ENCODE measurements around the gene GBGT1.

Gene GBGT1

DNA sequence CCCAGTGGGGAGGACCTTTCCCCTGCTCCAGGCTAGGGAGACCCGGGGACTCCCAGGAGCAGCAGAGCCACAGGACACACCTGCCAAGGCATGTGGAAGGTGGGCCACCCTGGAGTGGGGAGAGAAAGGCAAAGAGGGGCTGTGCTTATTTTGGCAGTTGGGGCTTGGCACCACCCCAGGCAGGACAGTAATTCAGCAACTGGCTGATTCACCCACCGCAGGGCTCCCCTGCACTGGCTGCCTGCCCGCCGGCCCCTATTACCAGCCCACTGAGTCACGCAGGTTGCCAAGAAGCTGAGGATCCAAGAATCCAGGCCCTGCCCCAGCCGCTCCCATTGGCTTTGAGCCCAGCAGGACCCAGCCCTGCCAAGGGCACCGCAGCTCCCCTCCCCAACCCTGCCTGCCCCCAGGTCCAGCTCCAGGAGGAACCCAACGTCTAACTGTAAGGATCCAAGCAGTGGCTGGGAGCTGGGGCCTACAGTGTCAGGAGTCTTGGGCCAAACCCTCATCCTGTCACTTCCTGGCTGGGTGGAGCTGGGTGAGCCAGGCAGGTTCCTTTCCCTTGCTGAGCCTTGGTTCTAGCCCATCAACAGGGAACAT lies 28.5 kb downstream of the GBGT1 start:
- no peak for DNase-seq (ENCODE audit: low read depth, low spot score)
- H3K4me1 ChIP-seq (ENCODE audit: insufficient read depth, insufficient read length) = peaks cover 28% of the 10 kb centered on the region

DNA sequence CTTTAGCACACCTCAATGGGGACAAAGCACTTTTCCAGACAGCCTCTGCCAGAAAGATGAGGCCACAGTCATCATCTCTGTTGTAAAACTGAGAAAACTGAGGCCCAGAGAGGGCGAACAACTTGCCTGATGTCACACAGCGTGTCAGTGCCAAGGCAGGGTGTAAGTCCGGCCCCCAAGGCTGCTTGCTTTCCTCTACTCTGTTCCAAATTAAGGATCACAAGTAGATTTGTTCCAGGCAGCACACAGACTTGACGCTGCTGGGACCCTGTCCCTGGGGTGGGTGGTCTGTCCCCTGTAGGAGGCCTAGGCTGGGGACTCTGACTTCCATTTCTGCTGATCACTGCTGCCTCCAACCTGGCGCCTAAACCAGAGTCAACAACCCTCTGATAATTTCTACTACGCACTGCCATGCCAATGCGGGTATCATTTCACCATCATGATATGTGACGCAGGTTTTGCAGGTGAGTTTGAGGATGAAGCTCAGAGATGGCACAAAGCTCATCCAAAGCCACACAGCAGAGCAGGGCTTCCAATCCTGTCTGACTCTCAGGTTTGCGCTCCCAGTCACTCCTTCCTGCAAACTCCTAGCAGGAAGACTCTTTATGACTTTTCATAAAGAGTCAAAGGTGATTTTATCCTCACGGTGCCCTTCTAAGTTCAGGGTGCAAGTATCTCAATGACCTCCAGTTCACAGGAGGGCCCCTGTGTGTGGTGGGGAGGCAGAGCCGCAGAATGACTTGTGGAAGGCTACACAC lies 29.1 kb downstream of the GBGT1 start:
- H3K4me3 ChIP-seq (ENCODE audit: insufficient read length, low read depth) = no peak overlapping the region
- peaks cover 11% of the 10 kb centered on the region for H3K36me3 ChIP-seq (ENCODE audit: insufficient read depth, insufficient read length, low read length)
- no peak for DNase-seq (ENCODE audit: low read depth, low spot score)
- H3K9ac ChIP-seq (ENCODE audit: insufficient read length, low read depth) = no peak overlapping the region
- H3K4me1 ChIP-seq (ENCODE audit: insufficient read depth, insufficient read length) = peaks cover 26% of the 10 kb centered on the region
- no peaks in the 10 kb centered on the region for H3K9me3 ChIP-seq (ENCODE audit: insufficient read depth, low read length)
- H3K27me3 ChIP-seq (ENCODE audit: insufficient read depth, insufficient read length) = no peaks in the 10 kb centered on the region
- TF ChIP-seq ZNF274 (IDR thresholded peaks at IDR 0.05; ENCODE audit: low read depth, low read length) = no peak
- TF ChIP-seq SUZ12 (IDR thresholded peaks at IDR 0.05; ENCODE audit: extremely low read depth, insufficient read depth, insufficient read length) = no peak
- TF ChIP-seq YY1 (IDR thresholded peaks at IDR 0.05; ENCODE audit: insufficient read depth, insufficient read length) = no peak

More for the DNA sequence above, 28.5 kb downstream of the GBGT1 start:
- Histone ChIP-seq H3K9ac (ENCODE audit: insufficient read length, low read depth) (peak overlapping the region; percentile 21), H3K4me3 (ENCODE audit: insufficient read length, low read depth) (no peak overlapping the region), H3K27me3 (ENCODE audit: insufficient read depth, insufficient read length) (no peaks in the 10 kb centered on the region), H3K9me3 (ENCODE audit: insufficient read depth, low read length) (no peaks in the 10 kb centered on the region), H3K36me3 (ENCODE audit: insufficient read depth, insufficient read length, low read length) (peaks cover 14% of the 10 kb centered on the region)
- TF ChIP-seq ZNF274 (IDR thresholded peaks at IDR 0.05; ENCODE audit: low read depth, low read length) (no peak), YY1 (IDR thresholded peaks at IDR 0.05; ENCODE audit: insufficient read depth, insufficient read length) (no peak), SUZ12 (IDR thresholded peaks at IDR 0.05; ENCODE audit: extremely low read depth, insufficient read depth, insufficient read length) (no peak)

DNA sequence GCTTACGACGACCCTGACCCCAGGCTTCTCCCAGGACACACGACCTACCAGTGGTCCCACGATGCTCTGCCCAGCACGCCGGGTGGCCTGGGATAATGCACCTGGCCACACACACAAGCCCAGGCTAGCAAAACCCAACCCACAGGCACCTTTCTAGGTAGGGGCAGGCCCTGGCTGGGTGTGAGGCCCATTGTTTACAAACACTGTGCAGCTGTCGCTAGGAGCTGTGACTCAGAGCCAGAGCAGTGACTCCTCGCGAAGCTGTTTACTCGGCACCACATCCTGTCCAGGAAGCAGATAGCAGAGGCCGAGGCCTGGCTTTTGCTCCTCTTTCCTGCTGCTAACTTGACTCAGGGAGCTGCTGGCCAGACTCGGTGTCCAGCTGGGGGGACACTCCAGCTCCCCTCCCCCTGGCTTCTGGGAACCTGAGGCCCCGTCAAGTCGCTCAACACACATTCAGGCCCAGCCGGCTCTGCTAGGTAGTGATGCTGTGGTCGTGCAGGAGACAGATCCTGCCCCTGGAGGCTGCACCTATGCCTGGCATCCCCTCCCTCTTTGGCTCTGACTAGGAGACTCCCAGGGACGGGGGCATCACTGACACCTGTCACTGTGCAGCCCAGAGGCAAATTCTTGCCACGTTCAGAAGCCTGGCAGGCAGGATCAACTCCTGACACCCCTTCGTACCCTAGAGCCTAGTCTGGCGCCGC lies 29.9 kb downstream of the GBGT1 start:
- H3K4me1 ChIP-seq (ENCODE audit: insufficient read depth, insufficient read length) = peaks cover 26% of the 10 kb centered on the region
- TF ChIP-seq YY1 (IDR thresholded peaks at IDR 0.05; ENCODE audit: insufficient read depth, insufficient read length) (no peak), SUZ12 (IDR thresholded peaks at IDR 0.05; ENCODE audit: extremely low read depth, insufficient read depth, insufficient read length) (no peak), ZNF274 (IDR thresholded peaks at IDR 0.05; ENCODE audit: low read depth, low read length) (no peak)
- DNase-seq (ENCODE audit: low read depth, low spot score) = peak; percentile 68
- no peaks in the 10 kb centered on the region for H3K27me3 ChIP-seq (ENCODE audit: insufficient read depth, insufficient read length)
- no peak overlapping the region for H3K4me3 ChIP-seq (ENCODE audit: insufficient read length, low read depth)
- H3K9me3 ChIP-seq (ENCODE audit: insufficient read depth, low read length) = no peaks in the 10 kb centered on the region
- peak overlapping the region; percentile 70 for H3K9ac ChIP-seq (ENCODE audit: insufficient read length, low read depth)
- H3K36me3 ChIP-seq (ENCODE audit: insufficient read depth, insufficient read length, low read length) = peaks cover 9% of the 10 kb centered on the region

DNA sequence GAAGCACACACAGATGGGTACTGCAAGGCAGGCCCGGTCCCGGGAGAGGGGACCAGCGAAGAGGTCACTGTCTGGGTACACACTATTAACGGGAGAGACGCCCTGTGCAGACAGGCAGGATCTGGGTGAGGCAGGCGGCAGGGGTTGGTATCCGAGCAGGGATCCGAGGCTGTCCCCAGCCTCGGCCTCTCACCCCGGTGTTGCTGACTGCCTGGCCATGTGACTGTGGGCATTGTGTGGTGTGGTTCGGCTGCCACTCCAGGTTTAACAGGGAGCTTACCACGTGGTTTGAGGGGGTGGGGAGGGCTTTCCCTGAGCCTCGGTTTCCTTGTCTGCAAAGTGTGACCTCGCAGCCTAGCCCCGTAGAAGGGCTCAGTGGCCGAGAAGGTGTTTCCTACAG lies 31.5 kb downstream of the GBGT1 start:
- TF ChIP-seq YY1 (IDR thresholded peaks at IDR 0.05; ENCODE audit: insufficient read depth, insufficient read length) (no peak), ZNF274 (IDR thresholded peaks at IDR 0.05; ENCODE audit: low read depth, low read length) (no peak), SUZ12 (IDR thresholded peaks at IDR 0.05; ENCODE audit: extremely low read depth, insufficient read depth, insufficient read length) (no peak)
- Histone ChIP-seq H3K9ac (ENCODE audit: insufficient read length, low read depth) (peak overlapping the region; percentile 34), H3K9me3 (ENCODE audit: insufficient read depth, low read length) (no peaks in the 10 kb centered on the region), H3K4me1 (ENCODE audit: insufficient read depth, insufficient read length) (peaks cover 24% of the 10 kb centered on the region), H3K36me3 (ENCODE audit: insufficient read depth, insufficient read length, low read length) (peaks cover 11% of the 10 kb centered on the region), H3K4me3 (ENCODE audit: insufficient read length, low read depth) (no peak overlapping the region), H3K27me3 (ENCODE audit: insufficient read depth, insufficient read length) (no peaks in the 10 kb centered on the region)
- no peak for DNase-seq (ENCODE audit: low read depth, low spot score)

DNA sequence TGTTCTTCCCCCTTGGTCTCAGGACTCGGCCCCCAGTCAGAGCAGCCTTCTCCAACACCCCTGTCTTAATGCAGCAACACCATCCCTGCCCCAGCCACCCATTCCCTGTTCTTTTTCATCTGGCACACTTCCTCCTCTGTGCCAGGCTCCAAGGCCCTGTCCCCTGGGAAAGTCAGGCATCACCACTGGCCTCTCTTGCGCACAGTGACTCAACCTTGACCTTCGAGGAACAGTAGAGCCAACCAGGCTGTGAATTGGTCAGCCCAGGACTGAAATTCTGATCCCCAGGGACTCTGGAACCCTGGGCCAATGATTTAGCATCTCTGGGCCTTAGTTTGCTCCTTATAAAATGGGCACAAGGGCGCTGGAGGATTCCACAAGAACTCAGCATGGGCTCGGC lies 32.2 kb downstream of the GBGT1 start:
- TF ChIP-seq YY1 (IDR thresholded peaks at IDR 0.05; ENCODE audit: insufficient read depth, insufficient read length) = no peak
- TF ChIP-seq ZNF274 (IDR thresholded peaks at IDR 0.05; ENCODE audit: low read depth, low read length) = no peak
- no peak for TF ChIP-seq SUZ12 (IDR thresholded peaks at IDR 0.05; ENCODE audit: extremely low read depth, insufficient read depth, insufficient read length)
- H3K27me3 ChIP-seq (ENCODE audit: insufficient read depth, insufficient read length) = no peaks in the 10 kb centered on the region
- peaks cover 11% of the 10 kb centered on the region for H3K36me3 ChIP-seq (ENCODE audit: insufficient read depth, insufficient read length, low read length)
- H3K9me3 ChIP-seq (ENCODE audit: insufficient read depth, low read length) = no peaks in the 10 kb centered on the region
- peaks cover 24% of the 10 kb centered on the region for H3K4me1 ChIP-seq (ENCODE audit: insufficient read depth, insufficient read length)
- no peak for DNase-seq (ENCODE audit: low read depth, low spot score)
- no peak overlapping the region for H3K4me3 ChIP-seq (ENCODE audit: insufficient read length, low read depth)
- H3K9ac ChIP-seq (ENCODE audit: insufficient read length, low read depth) = no peak overlapping the region

DNA sequence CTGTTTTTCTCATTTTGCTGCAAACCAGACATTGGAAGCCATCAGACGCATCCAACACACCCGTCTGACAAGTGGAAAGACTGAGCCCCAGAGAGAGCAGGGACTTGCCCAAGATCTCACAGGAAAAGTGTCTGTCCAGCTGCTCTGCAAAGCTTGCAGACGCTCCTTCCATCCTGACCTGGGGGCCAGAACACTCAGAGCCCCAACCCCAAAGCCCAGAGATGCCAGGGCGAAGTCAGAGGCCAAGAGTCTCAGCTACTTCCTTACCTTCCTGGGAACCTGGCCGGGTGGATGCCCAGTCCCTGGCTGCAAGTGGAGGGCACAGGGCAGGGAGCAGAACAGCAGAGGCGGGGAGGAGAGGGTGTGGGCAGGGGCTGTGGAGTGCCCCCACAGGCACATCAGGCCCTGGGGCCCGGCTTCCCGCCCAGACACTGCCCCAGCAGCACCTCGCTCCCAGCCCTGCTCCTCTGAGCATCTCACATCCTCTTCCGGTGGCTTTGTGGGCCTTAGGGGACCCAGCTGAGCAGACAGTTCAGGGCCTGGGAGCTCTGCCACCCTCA lies 32.9 kb downstream of the GBGT1 start:
- TF ChIP-seq ZNF274 (IDR thresholded peaks at IDR 0.05; ENCODE audit: low read depth, low read length) (no peak), SUZ12 (IDR thresholded peaks at IDR 0.05; ENCODE audit: extremely low read depth, insufficient read depth, insufficient read length) (no peak), YY1 (IDR thresholded peaks at IDR 0.05; ENCODE audit: insufficient read depth, insufficient read length) (no peak)
- no peak overlapping the region for H3K4me3 ChIP-seq (ENCODE audit: insufficient read length, low read depth)

More for the DNA sequence above, 32.9 kb downstream of the GBGT1 start:
- H3K27me3 ChIP-seq (ENCODE audit: insufficient read depth, insufficient read length) = no peaks in the 10 kb centered on the region
- H3K9me3 ChIP-seq (ENCODE audit: insufficient read depth, low read length) = no peaks in the 10 kb centered on the region
- peaks cover 24% of the 10 kb centered on the region for H3K4me1 ChIP-seq (ENCODE audit: insufficient read depth, insufficient read length)
- peaks cover 10% of the 10 kb centered on the region for H3K36me3 ChIP-seq (ENCODE audit: insufficient read depth, insufficient read length, low read length)
- DNase-seq (ENCODE audit: low read depth, low spot score) = no peak
- no peak overlapping the region for H3K9ac ChIP-seq (ENCODE audit: insufficient read length, low read depth)
